HG03175 (cell line): ENCODE results near the gene EIF3C.
A peak's percentile ranks its signal among the peaks of the same experiment; 100 is the strongest.
"Not testable (repeated sequence)": the region's sequence is repeated elsewhere in the genome, so short reads cannot be mapped to it uniquely, and the experiment has no call there.

ENCODE experiments used
- ATAC-seq: cut with Tn5 transposase; IDR thresholded peaks from one replicate; pipeline ENCODE4 v1.9.1; 2021; ENCODE audit warnings: mild to moderate bottlenecking, moderate library complexity; ENCODE audit not compliant: unreplicated experiment

EIF3C gene

GRCh38 chr16:28711220-28712083 is at the start of gene EIF3C:
TSS of gene EIF3C (plus strand) at chr16:28711464. CDS start at chr16:28711687, 223 bp downstream.
- peak; percentile 99 for ATAC-seq

- ATAC-seq, result not testable (repeated sequence)
These were observed 45.0 kb upstream of the EIF3C start for GRCh38 chr16:28666264-28666663.

GRCh38 chr16:28667480-28667879 is 43.8 kb upstream of the EIF3C start:
- ATAC-seq, result not testable (repeated sequence)

GRCh38 chr16:28668199-28668598 is 43.1 kb upstream of the EIF3C start:
- not testable (repeated sequence) for ATAC-seq

- ATAC-seq, result peak; percentile 53
These were observed 22.8 kb upstream of the EIF3C start for GRCh38 chr16:28688327-28688952.

GRCh38 chr16:28689425-28689824 is 21.8 kb upstream of the EIF3C start:
- not testable (repeated sequence) for ATAC-seq

- ATAC-seq, result not testable (repeated sequence)
These were observed 19.5 kb upstream of the EIF3C start for GRCh38 chr16:28691722-28692121.

GRCh38 chr16:28693257-28693950 is 17.9 kb upstream of the EIF3C start:
- not testable (repeated sequence) for ATAC-seq

GRCh38 chr16:28699792-28700191 is 11.5 kb upstream of the EIF3C start:
- not testable (repeated sequence) for ATAC-seq

- ATAC-seq, result not testable (repeated sequence)
These were observed 10.9 kb upstream of the EIF3C start for GRCh38 chr16:28700349-28700748.

- not testable (repeated sequence) for ATAC-seq
These were observed 9.9 kb upstream of the EIF3C start for GRCh38 chr16:28701384-28701783.

GRCh38 chr16:28704246-28704645 is 7.0 kb upstream of the EIF3C start:
- not testable (repeated sequence) for ATAC-seq

- not testable (repeated sequence) for ATAC-seq
These were observed 11.8 kb downstream of the EIF3C start for GRCh38 chr16:28722852-28723650.

GRCh38 chr16:28731253-28731652 is 20.0 kb downstream of the EIF3C start:
- not testable (repeated sequence) for ATAC-seq

GRCh38 chr16:28732455-28733124 is 21.3 kb downstream of the EIF3C start:
- not testable (repeated sequence) for ATAC-seq

- not testable (repeated sequence) for ATAC-seq
These were observed 28.5 kb downstream of the EIF3C start for GRCh38 chr16:28739787-28740186.

GRCh38 chr16:28740631-28741030 is 29.4 kb downstream of the EIF3C start:
- not testable (repeated sequence) for ATAC-seq

- not testable (repeated sequence) for ATAC-seq
These were observed 30.0 kb downstream of the EIF3C start for GRCh38 chr16:28741295-28741694.

GRCh38 chr16:28746618-28747350 is 35.5 kb downstream of the EIF3C start:
- ATAC-seq, result not testable (repeated sequence)
